NOMO-1 (cell line): ENCODE data around the gene OTUD3.

Source experiments
- DNase-seq, 2 experiments: peaks; one replicate each; lab custom pipeline; 2025; ENCODE audit not compliant: unreplicated experiment in 2 of 2; lab: John Stamatoyannopoulos, UW

The OTUD3 gene

GRCh38 chr1:19945914-19946313 is 63.7 kb downstream of the OTUD3 start:
- DNase-seq: no peak

- no peak for DNase-seq
Measured at GRCh38 chr1:19946331-19946751, 64.1 kb downstream of the OTUD3 start.

GRCh38 chr1:19946971-19947370 is 64.8 kb downstream of the OTUD3 start:
- no peak for DNase-seq

GRCh38 chr1:19949016-19949415 is 66.8 kb downstream of the OTUD3 start:
- DNase-seq: no peak

- DNase-seq: no peak
Measured at GRCh38 chr1:19954059-19954458, 71.9 kb downstream of the OTUD3 start.

GRCh38 chr1:19955534-19956170 is 73.5 kb downstream of the OTUD3 start:
- peak; percentile 84 to 89 for DNase-seq

- no peak for DNase-seq
Measured at GRCh38 chr1:19957779-19958178, 75.6 kb downstream of the OTUD3 start.

- DNase-seq: no peak
Measured at GRCh38 chr1:19960591-19960990, 78.4 kb downstream of the OTUD3 start.
